AG10803 (cell line): ENCODE data around the gene CYP26C1.

ENCODE experiments used
- DNase-seq: peaks from one replicate; pipeline ENCODE4 v3.0.0; 2010; ENCODE audit warnings: low read depth
- H3K4me3 ChIP-seq: 2 replicates; pipeline ENCODE4 v1.5.1; 2011; ENCODE audit warnings: mild to moderate bottlenecking, low read length, control low read depth
- CTCF ChIP-seq: conservative IDR thresholded peaks from 2 replicates; pipeline ENCODE4 v1.5.1; 2011; ENCODE audit warnings: mild to moderate bottlenecking, low read length, control low read depth, inconsistent platforms

CYP26C1 gene

GRCh38 chr10:93070378-93071176 is 10.0 kb downstream of the CYP26C1 start:
- H3K4me3 ChIP-seq = no peak overlapping the region
- no peak for DNase-seq
- TF ChIP-seq CTCF = no peak

GRCh38 chr10:93071177-93071472 is 10.5 kb downstream of the CYP26C1 start:
- no peak for DNase-seq
- no peak overlapping the region for H3K4me3 ChIP-seq
- TF ChIP-seq CTCF = no peak

GRCh38 chr10:93071674-93072224 is 11.2 kb downstream of the CYP26C1 start:
- no peak for TF ChIP-seq CTCF
- DNase-seq = no peak
- H3K4me3 ChIP-seq = peak overlapping the region; percentile 30

- no peak for DNase-seq
- peak overlapping the region; percentile 30 for H3K4me3 ChIP-seq
- no peak for TF ChIP-seq CTCF
These were observed 11.7 kb downstream of the CYP26C1 start for GRCh38 chr10:93072225-93072712.

GRCh38 chr10:93072713-93073538 is 12.3 kb downstream of the CYP26C1 start:
- DNase-seq = no peak
- H3K4me3 ChIP-seq = no peak overlapping the region
- TF ChIP-seq CTCF = no peak

GRCh38 chr10:93073539-93074146 is 13.0 kb downstream of the CYP26C1 start, which contains the start of gene CYP26A1:
CYP26A1 (plus strand) TSS chr10:93073893; CDS start chr10:93073935, 42 bp downstream.
- H3K4me3 ChIP-seq = no peak within 1 kb of the TSS
- no peak for TF ChIP-seq CTCF
- DNase-seq = no peak
